ENCODE results near the gene MMEL1.
"Not testable (repeated sequence)": the region's sequence is repeated elsewhere in the genome, so short reads cannot be mapped to it uniquely, and the experiment has no call there.

The MMEL1 gene, protein sequence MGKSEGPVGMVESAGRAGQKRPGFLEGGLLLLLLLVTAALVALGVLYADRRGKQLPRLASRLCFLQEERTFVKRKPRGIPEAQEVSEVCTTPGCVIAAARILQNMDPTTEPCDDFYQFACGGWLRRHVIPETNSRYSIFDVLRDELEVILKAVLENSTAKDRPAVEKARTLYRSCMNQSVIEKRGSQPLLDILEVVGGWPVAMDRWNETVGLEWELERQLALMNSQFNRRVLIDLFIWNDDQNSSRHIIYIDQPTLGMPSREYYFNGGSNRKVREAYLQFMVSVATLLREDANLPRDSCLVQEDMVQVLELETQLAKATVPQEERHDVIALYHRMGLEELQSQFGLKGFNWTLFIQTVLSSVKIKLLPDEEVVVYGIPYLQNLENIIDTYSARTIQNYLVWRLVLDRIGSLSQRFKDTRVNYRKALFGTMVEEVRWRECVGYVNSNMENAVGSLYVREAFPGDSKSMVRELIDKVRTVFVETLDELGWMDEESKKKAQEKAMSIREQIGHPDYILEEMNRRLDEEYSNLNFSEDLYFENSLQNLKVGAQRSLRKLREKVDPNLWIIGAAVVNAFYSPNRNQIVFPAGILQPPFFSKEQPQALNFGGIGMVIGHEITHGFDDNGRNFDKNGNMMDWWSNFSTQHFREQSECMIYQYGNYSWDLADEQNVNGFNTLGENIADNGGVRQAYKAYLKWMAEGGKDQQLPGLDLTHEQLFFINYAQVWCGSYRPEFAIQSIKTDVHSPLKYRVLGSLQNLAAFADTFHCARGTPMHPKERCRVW

DNA sequence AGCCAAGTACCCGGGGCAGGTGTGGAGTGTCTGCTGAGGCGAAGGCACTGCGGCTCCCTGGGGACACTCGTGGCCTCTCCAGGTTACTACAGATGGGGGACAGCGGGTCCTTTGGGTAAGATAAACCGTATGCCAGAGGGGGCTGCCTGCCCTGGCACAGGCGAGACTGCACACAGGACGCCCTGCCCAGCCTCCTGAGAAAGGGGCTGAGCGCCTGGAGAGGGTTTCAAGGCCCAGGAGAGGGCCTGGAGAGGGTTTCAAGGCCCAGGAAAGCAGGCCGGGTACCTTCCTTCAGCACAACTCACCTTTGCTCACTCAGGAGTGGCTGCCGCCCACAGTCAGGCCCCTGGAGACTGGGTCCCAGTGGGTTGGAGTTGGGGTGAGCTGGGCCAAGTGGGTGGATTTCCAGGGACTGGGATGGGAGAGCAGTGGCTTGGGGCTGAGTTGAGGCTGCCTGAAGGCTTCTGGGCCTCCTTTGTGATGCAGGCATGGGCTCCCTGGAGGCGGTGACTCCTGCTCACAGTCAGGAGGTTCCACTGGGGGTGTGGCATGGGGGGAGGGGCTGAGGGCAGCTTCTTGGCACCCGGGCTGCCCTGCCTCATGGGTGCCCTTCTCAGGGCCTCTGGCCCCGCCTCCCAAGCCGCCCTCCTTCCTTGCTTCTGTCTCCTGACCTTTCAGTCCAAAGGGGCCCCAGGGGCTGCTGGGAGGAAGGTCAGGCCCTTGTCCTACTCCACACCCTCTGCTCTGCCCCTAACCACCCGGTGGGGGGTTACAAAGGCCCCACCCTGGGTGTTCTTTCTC is at the start of gene MMEL1:
Gene MMEL1 (minus strand): TSS at position 456 of the 801 bp plus-strand sequence. CDS start 3,532 bp downstream, outside the sequence.
- DNase-seq, result peak in 1 of 2 experiments; percentile 34

DNA sequence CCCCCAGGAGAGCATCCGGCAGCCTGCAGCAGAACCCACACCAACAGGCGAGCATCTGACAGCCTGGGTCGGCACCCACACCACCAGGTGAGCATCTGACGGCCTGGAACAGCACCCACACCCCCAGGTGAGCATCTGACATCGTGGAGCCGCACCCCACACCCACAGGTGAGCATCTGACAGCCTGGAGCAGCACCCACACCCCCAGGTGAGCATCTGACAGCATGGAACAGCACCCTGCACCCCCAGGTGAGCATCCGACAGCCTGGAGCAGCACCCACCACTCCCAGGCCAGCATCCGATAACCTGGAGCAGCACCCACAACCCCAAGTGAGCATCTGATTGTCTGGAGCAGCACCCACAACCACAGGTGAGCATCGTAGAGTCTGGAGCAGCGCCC is 43.9 kb upstream of the MMEL1 start:
- DNase-seq, result not testable (repeated sequence)

DNA sequence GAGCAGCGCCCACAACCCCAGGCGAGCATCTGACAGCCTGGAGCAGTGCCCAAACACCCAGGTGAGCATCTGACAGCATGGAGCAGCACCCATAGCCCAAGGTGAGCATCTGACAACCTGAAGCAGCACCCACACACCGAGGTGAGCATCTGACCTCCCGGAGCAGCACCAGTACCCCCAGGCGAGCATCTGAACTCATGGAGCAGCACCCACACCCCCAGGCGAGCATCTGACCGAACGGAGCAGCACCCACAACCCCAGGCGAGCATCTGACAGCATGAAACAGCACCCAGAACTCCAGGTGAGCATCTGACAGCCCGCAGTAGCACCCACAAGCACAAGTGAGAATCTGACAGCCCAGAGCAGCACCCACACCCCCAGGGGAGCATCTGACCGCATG is 38.8 kb upstream of the MMEL1 start:
- not testable (repeated sequence) for DNase-seq

DNA sequence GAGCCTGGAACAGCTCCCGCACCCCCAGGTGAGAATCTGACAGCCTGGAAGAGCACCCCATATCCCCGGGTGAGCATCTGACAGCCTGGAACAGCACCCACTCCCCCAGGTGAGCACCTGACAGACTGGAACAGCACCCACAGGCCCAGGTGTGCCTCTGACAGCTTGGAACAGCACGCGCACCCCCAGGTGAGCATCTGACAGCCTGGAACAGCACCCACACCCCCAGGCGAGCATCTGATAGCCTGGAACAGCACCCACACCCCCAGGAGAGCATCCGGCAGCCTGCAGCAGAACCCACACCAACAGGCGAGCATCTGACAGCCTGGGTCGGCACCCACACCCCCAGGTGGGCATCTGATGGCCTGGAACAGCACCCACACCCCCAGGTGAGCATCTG is 27.0 kb upstream of the MMEL1 start:
- DNase-seq, result not testable (repeated sequence)

DNA sequence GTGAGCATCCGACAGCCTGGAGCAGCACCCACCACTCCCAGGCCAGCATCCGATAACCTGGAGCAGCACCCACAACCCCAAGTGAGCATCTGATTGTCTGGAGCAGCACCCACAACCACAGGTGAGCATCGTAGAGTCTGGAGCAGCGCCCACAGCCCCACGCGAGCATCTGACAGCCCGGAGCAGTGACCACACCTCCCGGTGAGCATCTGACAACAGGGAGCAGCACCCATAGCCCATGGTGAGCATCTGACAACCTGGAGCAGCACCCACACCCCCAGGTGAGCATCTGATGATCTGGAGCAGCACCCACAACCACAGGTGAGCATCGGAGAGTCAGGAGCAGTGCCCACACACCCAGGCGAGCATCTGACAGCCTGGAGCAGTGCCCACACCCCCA is 25.1 kb upstream of the MMEL1 start:
- DNase-seq, result not testable (repeated sequence)

DNA sequence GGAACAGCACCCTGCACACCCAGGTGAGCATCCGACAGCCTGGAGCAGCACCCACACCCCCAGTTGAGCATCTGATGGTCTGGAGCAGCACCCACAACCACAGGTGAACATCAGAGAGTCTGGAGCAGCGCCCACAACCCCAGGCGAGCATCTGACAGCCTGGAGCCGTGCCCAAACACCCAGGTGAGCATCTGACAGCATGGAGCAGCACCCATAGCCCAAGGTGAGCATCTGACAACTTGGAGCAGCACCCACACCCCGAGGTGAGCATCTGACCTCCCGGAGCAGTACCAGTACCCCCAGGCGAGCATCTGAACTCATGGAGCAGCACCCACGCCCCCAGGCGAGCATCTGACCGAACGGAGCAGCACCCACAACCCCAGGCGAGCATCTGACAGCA is 24.3 kb upstream of the MMEL1 start:
- not testable (repeated sequence) for DNase-seq

DNA sequence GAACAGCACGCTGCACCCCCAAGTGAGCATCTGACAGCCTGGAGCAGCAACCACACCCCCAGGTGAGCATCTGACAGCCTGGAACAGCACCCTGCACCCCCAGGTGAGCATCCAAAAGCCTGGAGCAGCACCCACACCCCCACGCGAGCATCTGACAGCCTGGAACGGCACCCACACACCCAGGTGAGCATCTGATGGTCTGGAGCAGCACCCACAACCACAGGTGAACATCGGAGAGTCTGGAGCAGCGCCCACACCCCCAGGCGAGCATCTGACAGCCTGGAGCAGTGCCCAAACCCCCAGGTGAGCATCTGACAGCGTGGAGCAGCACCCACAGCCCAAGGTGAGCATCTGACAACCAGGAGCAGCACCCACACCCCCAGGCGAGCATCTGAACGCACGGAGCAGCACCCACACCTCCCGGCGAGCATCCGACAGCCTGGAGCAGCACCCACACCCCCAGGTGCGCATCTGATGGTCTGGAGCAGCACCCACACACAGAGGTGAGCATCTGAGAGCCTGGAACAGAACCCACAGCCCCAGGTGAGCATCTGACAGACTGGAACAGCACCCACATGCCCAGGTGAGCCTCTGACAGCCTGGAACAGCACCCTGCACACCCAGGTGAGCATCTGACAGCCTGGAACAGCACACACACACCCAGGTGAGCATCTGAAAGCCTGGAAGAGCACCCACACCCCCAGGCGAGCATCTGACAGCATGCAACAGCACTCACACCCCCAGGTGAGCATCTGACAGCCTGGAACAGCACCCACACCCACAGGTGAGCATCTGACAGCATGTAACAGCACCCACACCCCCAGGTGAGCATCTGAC is 23.0 kb upstream of the MMEL1 start:
- not testable (repeated sequence) for DNase-seq

DNA sequence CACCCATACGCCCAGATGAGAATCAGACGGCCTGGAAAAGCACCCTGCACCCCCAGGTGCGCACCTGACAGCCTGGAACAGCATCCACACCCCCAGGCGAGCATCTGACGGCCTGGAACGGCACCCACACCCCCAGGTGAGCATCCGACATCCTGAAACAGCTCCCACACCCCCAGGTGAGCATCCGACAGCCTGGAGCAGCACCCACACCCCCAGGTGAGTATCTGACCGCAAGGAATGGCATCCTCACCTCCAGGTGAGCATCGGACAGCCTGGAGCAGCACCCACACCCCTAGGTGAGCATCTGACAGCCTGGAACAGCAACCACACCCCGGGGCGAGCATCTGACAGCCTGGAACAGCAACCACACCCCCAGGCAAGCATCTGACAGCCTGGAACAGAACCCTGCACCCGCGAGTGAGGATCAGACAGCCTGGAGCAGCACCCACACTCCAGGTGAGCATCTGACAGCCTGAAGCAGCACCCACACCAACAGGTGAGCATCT is 21.7 kb upstream of the MMEL1 start:
- DNase-seq, result not testable (repeated sequence)

DNA sequence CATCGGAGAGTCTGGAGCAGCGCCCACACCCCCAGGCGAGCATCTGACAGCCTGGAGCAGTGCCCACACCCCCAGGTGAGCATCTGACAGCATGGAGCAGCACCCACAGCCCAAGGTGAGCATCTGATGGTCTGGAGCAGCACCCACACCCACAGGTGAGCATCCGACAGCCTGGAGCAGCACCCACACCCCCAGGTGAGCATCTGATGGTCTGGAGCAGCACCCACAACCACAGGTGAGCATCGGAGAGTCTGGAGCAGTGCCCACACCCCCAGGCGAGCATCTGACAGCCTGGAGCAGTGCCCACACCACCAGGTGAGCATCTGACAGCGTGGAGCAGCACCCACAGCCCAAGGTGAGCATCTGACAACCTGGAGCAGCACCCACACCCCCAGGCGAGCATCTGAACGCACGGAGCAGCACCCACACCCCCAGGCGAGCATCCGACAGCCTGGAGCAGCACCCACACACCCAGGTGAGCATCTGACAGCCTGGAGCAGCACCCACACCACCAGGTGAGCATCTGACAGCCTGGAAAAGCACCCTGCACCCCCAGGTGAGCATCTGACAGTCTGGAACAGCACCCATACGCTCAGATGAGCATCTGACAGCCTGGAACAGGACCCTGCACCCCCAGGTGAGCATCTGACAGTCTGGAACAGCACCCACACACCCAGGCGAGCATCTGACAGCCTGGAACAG is 21.1 kb upstream of the MMEL1 start:
- not testable (repeated sequence) for DNase-seq

DNA sequence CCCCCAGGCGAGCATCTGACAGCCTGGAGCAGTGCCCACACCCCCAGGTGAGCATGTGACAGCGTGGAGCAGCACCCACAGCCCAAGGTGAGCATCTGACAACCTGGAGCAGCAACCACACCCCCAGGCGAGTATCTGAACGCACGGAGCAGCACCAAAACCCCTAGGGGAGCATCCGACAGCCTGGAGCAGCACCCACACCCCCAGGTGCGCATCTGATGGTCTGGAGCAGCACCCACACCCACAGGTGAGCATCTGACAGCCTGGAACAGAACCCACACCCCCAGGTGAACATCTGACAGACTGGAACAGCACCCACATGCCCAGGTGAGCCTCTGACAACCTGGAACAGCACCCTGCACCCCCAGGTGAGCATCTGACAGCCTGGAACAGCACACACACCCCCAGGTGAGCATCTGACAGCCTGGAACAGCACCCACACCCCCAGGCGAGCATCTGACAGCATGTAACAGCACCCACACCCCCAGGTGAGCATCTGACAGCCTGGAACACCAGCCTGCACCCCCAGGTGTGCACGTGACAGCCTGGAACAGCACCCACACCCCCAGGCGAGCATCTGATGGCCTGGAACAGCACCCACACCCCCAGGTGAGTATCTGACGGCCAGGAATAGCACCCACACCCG is 20.2 kb upstream of the MMEL1 start:
- DNase-seq, result not testable (repeated sequence)

DNA sequence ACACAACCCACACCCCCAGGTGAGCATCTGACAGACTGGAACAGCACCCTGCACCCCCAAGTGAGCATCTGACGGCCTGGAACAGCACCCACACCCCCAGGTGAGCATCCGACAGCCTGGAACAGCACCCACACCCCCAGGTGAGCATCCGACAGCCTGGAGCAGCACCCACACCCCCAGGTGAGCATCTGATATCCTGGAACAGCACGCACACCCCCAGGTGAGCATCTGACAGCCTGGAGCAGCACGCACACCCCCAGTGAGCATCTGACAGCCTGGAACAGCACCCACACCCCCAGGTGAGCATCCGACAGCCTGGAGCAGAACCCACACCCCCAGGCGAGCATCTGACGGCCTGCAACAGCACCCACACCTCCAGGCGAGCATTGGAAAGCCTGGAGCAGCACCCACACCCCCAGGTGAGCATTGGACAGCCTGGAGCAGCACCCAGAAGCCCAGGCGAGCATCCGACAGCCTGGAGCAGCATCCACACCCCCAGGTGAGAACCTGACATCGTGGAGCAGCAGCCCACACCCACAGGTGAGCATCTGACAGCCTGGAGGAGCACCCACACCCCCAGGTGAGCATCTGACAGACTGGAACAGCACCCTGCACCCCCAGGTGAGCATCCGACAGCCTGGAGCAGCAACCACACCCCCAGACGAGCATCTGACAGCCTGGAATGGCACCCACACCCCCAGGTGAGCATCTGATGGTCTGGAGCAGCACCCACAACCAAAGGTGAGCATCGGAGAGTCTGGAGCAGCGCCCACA is 19.5 kb upstream of the MMEL1 start:
- not testable (repeated sequence) for DNase-seq

DNA sequence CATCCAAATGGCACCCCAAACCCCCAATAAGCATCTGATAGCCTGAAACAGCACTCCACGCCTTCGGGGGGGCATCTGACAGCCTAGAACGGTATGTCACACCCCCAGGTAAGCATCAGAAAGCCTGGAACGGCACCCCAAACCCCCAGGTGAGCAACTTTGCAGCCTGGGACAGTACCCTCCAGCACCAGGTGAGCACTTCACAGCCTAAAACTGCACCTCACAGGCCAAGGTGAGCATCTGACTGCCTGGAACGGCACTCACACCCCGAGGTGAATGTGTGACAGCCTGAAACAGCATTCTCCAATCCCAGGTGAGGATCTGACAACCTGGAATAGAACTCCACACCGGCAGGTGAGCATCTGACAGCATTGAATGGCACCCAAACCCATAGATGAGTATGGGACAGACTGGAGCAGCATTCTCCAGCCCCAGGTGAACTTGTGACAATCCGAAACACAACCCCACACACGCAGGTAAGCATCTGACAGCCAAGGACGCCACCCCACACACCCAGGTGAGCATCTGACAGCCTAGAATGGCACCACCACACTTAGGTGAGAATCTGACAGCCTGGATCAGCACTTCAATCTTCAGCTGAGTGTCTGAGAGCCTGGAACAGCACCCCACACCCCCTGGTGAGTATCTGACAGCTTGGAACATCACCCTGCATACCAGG is 18.3 kb upstream of the MMEL1 start:
- DNase-seq, result no peak

DNA sequence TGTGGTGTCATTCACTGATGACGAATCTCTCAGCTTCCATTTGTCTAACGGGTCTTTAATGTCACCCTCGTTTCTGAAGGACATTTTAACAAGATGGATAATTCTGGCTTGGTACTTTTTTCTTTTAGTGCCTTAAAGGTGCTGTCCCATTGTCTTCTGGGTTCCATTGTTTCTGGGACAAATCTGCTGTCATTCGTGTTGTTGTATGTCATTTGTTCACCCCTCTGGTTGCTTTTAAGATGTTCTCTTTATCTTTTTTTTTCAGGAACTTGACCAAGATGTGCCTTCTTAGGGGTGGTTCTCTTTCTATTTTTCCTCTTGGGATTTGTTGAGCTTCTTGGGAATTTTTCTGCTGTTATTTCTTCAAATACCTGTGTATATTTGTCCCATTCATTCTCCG is 14.0 kb upstream of the MMEL1 start:
- DNase-seq, result no peak

DNA sequence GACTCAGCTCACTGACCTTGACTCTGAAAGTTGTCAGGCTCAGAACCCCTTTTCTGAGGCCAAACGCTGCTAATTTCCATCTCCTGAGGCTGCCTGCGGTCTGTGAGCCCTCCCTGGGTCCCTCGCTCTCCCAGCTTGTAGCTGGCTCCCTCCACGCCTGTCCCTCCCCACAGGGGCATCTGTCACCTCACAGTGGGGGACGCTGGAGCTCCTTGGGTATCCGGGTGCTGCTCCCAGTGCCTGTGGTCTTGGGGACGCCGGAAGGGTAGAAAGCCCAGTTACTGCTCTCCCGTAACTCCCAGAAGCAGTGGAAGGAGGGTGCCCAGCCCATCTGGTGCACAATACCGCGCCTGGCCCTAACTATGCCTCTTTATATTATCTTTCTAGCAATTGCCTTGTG is 13.0 kb upstream of the MMEL1 start:
- DNase-seq, result no peak

DNA sequence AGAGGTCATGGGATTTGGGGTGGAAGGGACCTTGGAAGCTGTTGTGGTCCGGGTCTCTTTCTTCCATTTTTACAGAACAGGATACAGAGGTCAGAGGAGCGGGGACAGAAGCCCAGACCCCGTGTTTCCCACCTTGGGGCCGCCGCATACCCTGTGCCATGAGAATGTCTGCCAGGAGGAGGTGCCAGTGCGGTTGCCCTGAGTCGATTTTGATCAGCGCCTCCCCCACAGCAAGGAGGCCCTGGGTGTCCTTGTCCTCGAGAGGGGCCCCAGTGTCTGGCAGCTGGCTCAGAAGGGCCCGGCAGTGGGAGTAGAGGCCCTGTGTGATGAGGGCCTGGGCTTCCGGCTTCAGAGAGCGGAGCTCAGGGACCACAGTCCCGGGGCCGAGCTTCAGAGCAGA is 12.3 kb upstream of the MMEL1 start:
- no peak for DNase-seq

DNA sequence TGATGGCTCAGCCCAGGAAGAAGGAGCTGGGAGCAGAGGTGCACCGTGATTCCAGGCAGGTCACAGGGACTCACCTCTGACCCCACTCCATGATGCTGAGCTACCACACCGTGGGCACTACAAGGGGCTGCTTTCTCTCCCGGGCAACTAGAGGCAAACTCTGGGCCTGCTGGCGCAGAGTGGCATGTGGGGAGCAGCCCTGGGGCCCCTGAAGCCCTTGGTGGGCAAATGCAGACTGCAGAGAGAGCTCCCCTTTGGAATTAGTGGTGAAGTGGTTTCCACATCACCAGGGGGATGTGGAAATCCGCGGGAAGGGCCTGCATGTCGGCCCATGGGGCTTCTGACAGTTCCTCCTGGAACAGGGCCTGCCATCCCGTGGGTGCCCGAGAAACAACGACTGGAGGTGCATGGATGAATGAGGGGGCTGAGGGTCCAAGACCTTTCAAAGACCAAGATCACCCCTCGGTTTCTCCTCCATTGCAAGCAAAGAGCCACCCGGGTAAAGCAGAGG is 11.8 kb upstream of the MMEL1 start:
- DNase-seq, result no peak

DNA sequence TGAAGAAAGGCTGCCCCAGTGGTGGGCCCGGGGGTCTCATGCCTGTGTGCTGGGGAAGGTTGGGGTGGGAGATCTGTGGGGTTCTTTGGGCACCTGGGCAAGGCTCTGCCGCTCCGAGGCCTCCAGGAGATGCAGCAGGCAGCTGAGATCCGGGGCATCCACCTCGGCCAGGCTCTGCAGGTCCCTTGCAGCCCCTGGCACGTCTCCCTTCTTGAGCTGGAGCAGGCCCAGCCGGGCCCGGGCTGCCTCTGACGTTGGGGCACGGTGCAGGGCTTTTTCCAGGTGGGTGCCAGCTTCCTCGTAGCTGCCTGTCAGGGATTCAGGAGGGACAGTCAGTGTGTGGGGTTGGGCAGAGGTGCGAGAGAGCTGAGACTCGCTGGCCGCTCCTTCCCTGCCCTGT is 11.4 kb upstream of the MMEL1 start:
- DNase-seq, result no peak

DNA sequence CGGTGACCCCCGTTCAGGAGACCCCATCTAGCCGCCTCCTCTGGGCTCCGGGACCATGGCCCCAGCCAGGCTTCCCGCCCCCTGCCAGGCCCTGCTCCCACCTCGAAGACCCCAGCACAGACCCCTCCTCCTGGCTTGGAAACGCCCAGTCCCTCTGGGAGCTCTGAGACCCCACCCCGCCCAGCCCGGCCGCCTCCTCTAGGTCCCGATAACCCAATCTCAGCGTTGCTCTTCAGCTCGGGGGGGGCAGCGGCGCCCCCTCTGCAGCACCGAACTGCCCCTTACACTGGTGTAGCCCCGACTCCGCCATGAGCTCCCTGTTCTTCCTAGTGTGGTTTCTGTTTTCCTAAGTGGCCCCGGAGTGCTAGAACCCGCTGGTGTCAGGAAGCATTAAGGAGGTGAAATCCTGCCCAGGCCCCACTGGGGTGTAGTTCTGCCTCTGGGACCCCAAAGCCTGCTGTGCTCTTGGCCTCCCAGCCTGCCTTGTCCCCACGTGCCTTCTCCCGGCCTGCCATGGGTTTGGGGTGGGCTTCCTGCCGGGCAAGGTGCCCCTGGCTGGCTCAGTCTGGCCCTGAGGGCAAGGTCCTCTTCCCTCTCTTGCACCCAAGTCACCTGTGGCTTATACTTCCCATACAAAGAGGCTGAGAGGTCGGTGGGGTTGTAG is 10.7 kb upstream of the MMEL1 start:
- no peak for DNase-seq

Measured in NCI-H524 (cell line).